Measurements from ENCODE around the gene CMTM3. TPM values are rescaled to one million over a fixed set of nuclear protein-coding genes. Genes with fewer than 3 reads are reported as not detected.

The CMTM3 gene
- total and polyA plus RNA-seq, 2 of the 4 experiments (the other 2 are of a cell fraction) = 4.5 to 35.5 TPM

- Histone ChIP-seq H3K14ac (replicated peaks; ENCODE audit: low read depth, low read length) (peak overlapping the region; percentile 35), H4K5ac (ENCODE audit: low read depth, low read length) (peak overlapping the region; percentile 72; the same call in 1 of the 2 replicates), H3K4me1 (ENCODE audit: control insufficient read depth, insufficient read depth, low read length) (peaks cover 37% of the 10 kb centered on the region), H2AFZ (replicated peaks; ENCODE audit: low read length, poor library complexity) (peak overlapping the region; percentile 12), H2BK15ac (ENCODE audit: low read depth, low read length) (peak overlapping the region; percentile 75), H2AK5ac (ENCODE audit: low read depth, low read length) (peak overlapping the region; percentile 64; the same call in 1 of the 2 replicates), H3K4me3 (ENCODE audit: insufficient read depth, low read depth, low read length) (no peak overlapping the region), H3K23ac (ENCODE audit: low read depth, low read length) (peak overlapping the region; percentile 54), H3K27ac (ENCODE audit: insufficient read depth, low read length) (peak overlapping the region; percentile 62), H3K79me1 (ENCODE audit: low read depth in 1 of 2, low read length in 2 of 2) (0 out of 4 replicates have a peak, but pooled peaks cover 0 to 6% of the 10 kb centered on the region in 2 experiments), H3K18ac (ENCODE audit: low read depth, low read length) (peak overlapping the region; percentile 43; the same call in 1 of the 2 replicates), H2BK120ac (ENCODE audit: low read depth, low read length) (peak overlapping the region; percentile 81), H2BK5ac (ENCODE audit: low read depth, low read length, poor library complexity, severe bottlenecking) (peak overlapping the region; percentile 73), H3K9me3 (ENCODE audit: control insufficient read depth, insufficient read depth, low read length) (no peaks in the 10 kb centered on the region), H3K9ac (ENCODE audit: low read depth, low read length) (peak overlapping the region; percentile 8; the same call in 1 of the 2 replicates), H4K8ac (ENCODE audit: low read depth in 2 of 2, low read length in 2 of 2) (peak overlapping the region; percentile 16 to 78; a peak in 3 of 4 replicates), H4K20me1 (ENCODE audit: insufficient read depth, low read length) (peaks cover 9% of the 10 kb centered on the region; the same call in 1 of the 2 replicates), H3K36me3 (ENCODE audit: control insufficient read depth, insufficient read depth, low read length) (peaks cover 7% of the 10 kb centered on the region), H3K9me1 (ENCODE audit: insufficient read depth, low read length) (peaks cover 27% of the 10 kb centered on the region), H3K4ac (ENCODE audit: low read depth, low read length) (peak overlapping the region; percentile 66), H2BK20ac (ENCODE audit: low read depth, low read length) (peak overlapping the region; percentile 86), H2AK9ac (replicated peaks; ENCODE audit: low read depth, low read length, poor library complexity) (peak overlapping the region; percentile 18), H3K56ac (ENCODE audit: extremely low read depth, insufficient read depth, low read length) (peak overlapping the region; percentile 49; the same call in 1 of the 2 replicates), H4K91ac (ENCODE audit: insufficient read depth, low read depth, low read length) (peak overlapping the region; percentile 89), H3K4me2 (ENCODE audit: low read depth, low read length) (peak overlapping the region; percentile 21), H3K27me3 (ENCODE audit: control insufficient read depth, insufficient read depth, low read length) (no peaks in the 10 kb centered on the region)
- ChIA-PET POLR2A (ENCODE audit: unreplicated experiment) (interaction anchor here (0.6 kb wide), 1 partner anchor 123 kb away, joined by 11 read pairs; no protein-coding TSS in a partner anchor), CTCF (interaction anchor here (1.1 to 2.3 kb wide), 3 partner anchors 10 to 42 kb away, joined by 3 to 8 read pairs (median 5); no protein-coding TSS in a partner anchor)
- in situ Hi-C loops (cut with MboI; ENCODE audit: low sequenced_read_pairs) (no loop called here), intact Hi-C loops (cut with micrococcal nuclease) (no loop called here), dilution Hi-C loops (cut with HindIII; ENCODE audit: low sequenced_read_pairs, unreplicated experiment) (no loop called here)
- ATAC-seq (ENCODE audit: low read depth) = peak; percentile 90
- WGBS, 2 experiments (ENCODE audit: extremely low coverage in 2 of 2, insufficient read length in 1 of 2) = 9% methylated on average over 6 of the region's 10 CpGs; no CpG with 5 or more reads in 1 of the 2 experiments
- TSS peak; percentile 9 for BruUV-seq (replicated peaks)
- DNase-seq = peak; percentile 98
- TF ChIP-seq RAD21 (IDR thresholded peaks at IDR 0.05; ENCODE audit: low read length) (peak; percentile 4; the same call in 1 of the 2 replicates), CHD1 (IDR thresholded peaks at IDR 0.05; ENCODE audit: low read depth, low read length) (no peak), CTCF (conservative IDR thresholded peaks at IDR 0.05; ENCODE audit: low read depth, low read length) (no peak), FOS (IDR thresholded peaks at IDR 0.05; ENCODE audit: low read depth, low read length) (peak; percentile 93), MXI1 (IDR thresholded peaks at IDR 0.05; ENCODE audit: borderline replicate concordance, low read depth, low read length) (no peak), RCOR1 (IDR thresholded peaks at IDR 0.05; ENCODE audit: insufficient replicate concordance, low read length) (peak; percentile 89), MAZ (IDR thresholded peaks at IDR 0.05; ENCODE audit: borderline replicate concordance, low read depth, low read length) (peak; percentile 38; the same call in 1 of the 2 replicates), POLR2A (IDR thresholded peaks at IDR 0.05; ENCODE audit: low read depth, low read length) (no peak), USF2 (IDR thresholded peaks at IDR 0.05; ENCODE audit: low read depth, low read length) (no peak), BHLHE40 (IDR thresholded peaks at IDR 0.05; ENCODE audit: low read depth, low read length) (peak; percentile 95), SMC3 (IDR thresholded peaks at IDR 0.05; ENCODE audit: low read depth, low read length) (no peak), CEBPB (IDR thresholded peaks at IDR 0.05; ENCODE audit: low read depth, low read length) (no peak; the same call in 1 of the 2 replicates), RFX5 (IDR thresholded peaks at IDR 0.05; ENCODE audit: low read depth, low read length) (no peak), MAFK (IDR thresholded peaks at IDR 0.05; ENCODE audit: low read depth, low read length) (no peak), NFE2L2 (IDR thresholded peaks at IDR 0.05; ENCODE audit: low read depth, low read length) (peak; percentile 29; the same call in 1 of the 2 replicates)
Observed at GRCh38 chr16:66618588-66619375, 14.3 kb downstream of the CMTM3 start.
